SK-N-SH (cell line): ENCODE results near the gene EVC2. TPM values are rescaled to one million over a fixed set of nuclear protein-coding genes. Genes with fewer than 3 reads are reported as not detected.

ENCODE experiments used
- CTCF ChIA-PET: fragments of 300-600, 350-600 bp; formaldehyde crosslinking; extraction: SDS; loops from one replicate; lab custom pipeline; 2021; lab: Yijun Ruan, JAX
- POLR2A ChIA-PET: fragments of 350-600 bp; sonication (Branson Sonifier 250); formaldehyde crosslinking; extraction: SDS; loops from one replicate; lab custom pipeline; 2020; ENCODE audit warnings: antibody characterized with exemption, inconsistent platforms; lab: Yijun Ruan, JAX
- DNase-seq: peaks from one replicate; pipeline ENCODE4 v3.0.0; 2012
- H2AFZ ChIP-seq: fragments of 200-600 bp; sonication (generic); 2 replicates; pipeline ENCODE4 v1.8.1; 2016; ENCODE audit warnings: antibody characterized with exemption, mild to moderate bottlenecking, low read depth
- H3F3A ChIP-seq: fragments of 200-600 bp; sonication (generic); replicated peaks from 2 replicates; pipeline ENCODE3; 2016; ENCODE audit warnings: antibody characterized with exemption, mild to moderate bottlenecking; ENCODE audit not compliant: insufficient read depth
- H3K27ac ChIP-seq, 2 experiments: fragments of 200-500 bp in 1 of 2; fragments of 200-600 bp in 1 of 2; sonication (Bioruptor generic) in 1 of 2; sonication (generic), shearing (Covaris generic) in 1 of 2; 2 replicates each; pipeline versions ENCODE4 v1.5.1 to v1.6.1; 2014 to 2016; ENCODE audit warnings: low read depth in 2 of 2, inconsistent platforms in 1 of 2, low read length in 1 of 2, mild to moderate bottlenecking in 1 of 2, mixed read lengths in 1 of 2
- H3K27me3 ChIP-seq: fragments of 200-600 bp; sonication (generic), shearing (Covaris generic); 2 replicates; pipeline ENCODE4 v1.6.1; 2016; ENCODE audit warnings: mixed run types; ENCODE audit not compliant: insufficient read depth
- H3K36me3 ChIP-seq, 2 experiments: fragments of 200-500 bp in 1 of 2; fragments of 200-600 bp in 1 of 2; sonication (Bioruptor generic) in 1 of 2; sonication (generic) in 1 of 2; replicated peaks in 1 of 2; 2 replicates each; pipeline versions ENCODE3 to v1.5.1; 2014 to 2016; ENCODE audit warnings: low read length in 1 of 2, mild to moderate bottlenecking in 1 of 2; ENCODE audit not compliant: insufficient read depth in 2 of 2, control insufficient read depth in 1 of 2
- H3K4me1 ChIP-seq, 2 experiments: fragments of 200-500 bp in 1 of 2; fragments of 200-600 bp in 1 of 2; sonication (Bioruptor generic) in 1 of 2; sonication (generic), shearing (Covaris generic) in 1 of 2; 2 replicates each; pipeline versions ENCODE4 v1.5.1 to v1.6.1; 2014 to 2016; ENCODE audit warnings: low read depth in 1 of 2, low read length in 1 of 2, mixed run types in 1 of 2; ENCODE audit not compliant: insufficient read depth in 2 of 2, control insufficient read depth in 1 of 2
- H3K4me2 ChIP-seq: fragments of 200-600 bp; sonication (generic), shearing (Covaris generic); 2 replicates; pipeline ENCODE4 v1.6.1; 2017; ENCODE audit warnings: mixed run types
- H3K4me3 ChIP-seq, 2 experiments: fragments of 200-500 bp in 1 of 2; fragments of 200-600 bp in 1 of 2; sonication (Bioruptor generic) in 1 of 2; sonication (generic), shearing (Covaris generic) in 1 of 2; 2 replicates each; pipeline versions ENCODE4 v1.5.1 to v1.8.1; 2014 to 2016; ENCODE audit warnings: low read depth in 2 of 2, inconsistent platforms in 1 of 2, low read length in 1 of 2, mild to moderate bottlenecking in 1 of 2, mixed read lengths in 1 of 2, moderate library complexity in 1 of 2
- H3K79me2 ChIP-seq: fragments of 200-600 bp; sonication (generic); 2 replicates; pipeline ENCODE4 v1.8.1; 2017; ENCODE audit warnings: mild to moderate bottlenecking; ENCODE audit not compliant: insufficient read depth
- H3K9ac ChIP-seq: fragments of 200-600 bp; sonication (generic); 2 replicates; pipeline ENCODE4 v1.6.1; 2017; ENCODE audit warnings: mixed run types
- H3K9me2 ChIP-seq: fragments of 200-600 bp; sonication (generic); 2 replicates; pipeline ENCODE4 v1.6.1; 2017; ENCODE audit warnings: mixed run types
- H3K9me3 ChIP-seq: fragments of 200-600 bp; sonication (generic); 2 replicates; pipeline ENCODE4 v1.6.1; 2017; ENCODE audit warnings: mixed run types, mild to moderate bottlenecking, moderate library complexity
- H4K20me1 ChIP-seq: fragments of 200-600 bp; sonication (generic); 2 replicates; pipeline ENCODE4 v1.6.1; 2017; ENCODE audit warnings: mild to moderate bottlenecking, mixed run types; ENCODE audit not compliant: insufficient read depth
- CTCF ChIP-seq: fragments of 200-600 bp; sonication (generic); IDR thresholded peaks from 2 replicates; pipeline ENCODE4 v1.6.1; 2017; ENCODE audit warnings: antibody characterized with exemption, mild to moderate bottlenecking, moderate library complexity
- EP300 ChIP-seq, 2 experiments: IDR thresholded peaks; 2 replicates each; pipeline versions ENCODE4 v1.4.0 to v1.6.1; 2012; ENCODE audit warnings: borderline replicate concordance in 1 of 2, low read depth in 1 of 2, low read length in 1 of 2
- EZH2phosphoT487 ChIP-seq: fragments of 200-600 bp; sonication (generic); IDR thresholded peaks from 2 replicates; pipeline ENCODE4 v1.6.1; 2017; ENCODE audit warnings: low read depth, mixed run types, mild to moderate bottlenecking, antibody characterized with exemption, moderate library complexity, borderline replicate concordance
- FOXM1 ChIP-seq: IDR thresholded peaks from 2 replicates; pipeline ENCODE4 v1.4.0; 2012; ENCODE audit warnings: low read depth, mild to moderate bottlenecking
- GABPA ChIP-seq: IDR thresholded peaks from 2 replicates; pipeline ENCODE4 v1.4.0; 2012; ENCODE audit warnings: low read depth, mild to moderate bottlenecking
- GATA2 ChIP-seq: sonication (generic); formaldehyde crosslinking; IDR thresholded peaks from 2 replicates; pipeline ENCODE4 v1.5.0; 2020; ENCODE audit warnings: mild to moderate bottlenecking, missing genetic modification reagents
- JUND ChIP-seq: IDR thresholded peaks from 2 replicates; pipeline ENCODE4 v1.4.0; 2012
- NRF1 ChIP-seq: IDR thresholded peaks from 2 replicates; pipeline ENCODE4 v1.6.1; 2012; ENCODE audit warnings: low read depth, mild to moderate bottlenecking, low read length
- PBX3 ChIP-seq: IDR thresholded peaks from 2 replicates; pipeline ENCODE4; 2012
- RAD21 ChIP-seq: IDR thresholded peaks from 2 replicates; pipeline ENCODE4 v1.6.1; 2012; ENCODE audit warnings: mild to moderate bottlenecking, low read length
- RCOR1 ChIP-seq: fragments of 150-350 bp; IDR thresholded peaks from 2 replicates; pipeline ENCODE4 v1.6.1; 2017; ENCODE audit warnings: antibody characterized with exemption, low read length
- REST ChIP-seq: IDR thresholded peaks from 2 replicates; pipeline ENCODE4 v1.6.1; 2012; ENCODE audit warnings: mild to moderate bottlenecking, low read depth, low read length, moderate library complexity
- SIN3A ChIP-seq: IDR thresholded peaks from 2 replicates; pipeline ENCODE4 v1.6.1; 2012; ENCODE audit warnings: low read depth, mild to moderate bottlenecking, low read length, moderate library complexity, borderline replicate concordance
- SMC3 ChIP-seq: IDR thresholded peaks from 2 replicates; pipeline ENCODE4 v1.6.1; 2012; ENCODE audit warnings: low read depth, low read length, improper control_type of control experiment
- TAF1 ChIP-seq: IDR thresholded peaks from 2 replicates; pipeline ENCODE4 v1.6.1; 2012; ENCODE audit warnings: low read depth, mild to moderate bottlenecking, low read length, moderate library complexity, borderline replicate concordance
- TEAD4 ChIP-seq: IDR thresholded peaks from 2 replicates; pipeline ENCODE4 v1.4.0; 2012; ENCODE audit warnings: mild to moderate bottlenecking, borderline replicate concordance; ENCODE audit not compliant: insufficient read depth
- WGBS: methylation state at CpG from one replicate; pipeline ENCODE4 v1.1.6; 2017; ENCODE audit warnings: low lambda C conversion rate; 5-methylcytosine and 5-hydroxymethylcytosine counted together
- polyA plus RNA-seq, 3 experiments: library from polyadenylated mRNA; depleted of rRNA; stranded (reverse); fragments of >200 nt; gene quantifications; 2 replicates each; pipeline ENCODE4 v1.2.3, GENCODE V29; 2012
- TF ChIP-seq, protein P1 (sequence below): IDR thresholded peaks from 2 replicates; pipeline ENCODE4 v1.4.0; 2012; ENCODE audit warnings: low read depth
- TF ChIP-seq, protein P2 (sequence below): IDR thresholded peaks from 2 replicates; pipeline ENCODE4 v1.4.0; 2012; ENCODE audit warnings: low read depth, borderline replicate concordance

Gene EVC2
- polyA plus RNA-seq, 1 of the 3 experiments (the other 2 are of a cell fraction): not detected

DNA sequence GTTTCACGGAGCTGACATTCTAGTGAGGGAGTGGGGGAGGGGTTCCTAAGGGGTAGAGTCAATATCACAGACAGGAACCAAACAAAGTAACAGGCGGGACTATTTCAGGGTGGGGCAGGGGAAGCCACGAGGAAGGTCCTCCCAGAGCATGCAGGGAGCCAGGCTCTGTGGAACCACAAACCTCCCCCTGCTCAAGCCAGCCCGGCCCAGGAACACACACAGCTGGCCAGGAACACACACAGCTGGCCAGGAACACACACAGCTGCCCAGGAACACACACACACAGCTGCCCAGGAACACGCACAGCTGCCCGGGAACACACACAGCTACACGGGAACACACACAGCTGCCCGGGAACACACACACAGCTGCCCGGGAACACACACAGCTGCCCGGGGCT is 24.8 kb downstream of the EVC2 start (continued):
- TF ChIP-seq REST: no peak
- TF ChIP-seq, all 33 proteins: peak for 0

GRCh38 chr4:5678977-5679376 is 29.4 kb downstream of the EVC2 start:
- WGBS: 56% methylated on average over 10 of the region's 10 CpGs
- no peak overlapping the region for H2AFZ ChIP-seq
- no peak for TF ChIP-seq RAD21
- TF ChIP-seq FOXM1: no peak
- TF ChIP-seq, protein P1, sequence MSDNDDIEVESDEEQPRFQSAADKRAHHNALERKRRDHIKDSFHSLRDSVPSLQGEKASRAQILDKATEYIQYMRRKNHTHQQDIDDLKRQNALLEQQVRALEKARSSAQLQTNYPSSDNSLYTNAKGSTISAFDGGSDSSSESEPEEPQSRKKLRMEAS: no peak
- TF ChIP-seq SIN3A: no peak
- no peak for TF ChIP-seq TEAD4
- no peak for TF ChIP-seq EP300 (IDR thresholded peaks at IDR 0.05; ENCODE audit: borderline replicate concordance in 1 of 2, low read depth in 1 of 2, low read length in 1 of 2)
- TF ChIP-seq SMC3: no peak
- no peak for TF ChIP-seq PBX3
- no peak for TF ChIP-seq GATA2 (CRISPR knock-in tag)
- POLR2A ChIA-PET: no interaction called here
- no peaks in the 10 kb centered on the region for H3K9me2 ChIP-seq
- no peaks in the 10 kb centered on the region for H3K9me3 ChIP-seq
- H3K9ac ChIP-seq: no peak overlapping the region
- no peaks in the 10 kb centered on the region for H3K27me3 ChIP-seq
- no peaks in the 10 kb centered on the region for H3K36me3 ChIP-seq
- no peak overlapping the region for H3K4me2 ChIP-seq
- no peaks in the 10 kb centered on the region for H3K79me2 ChIP-seq
- no peak overlapping the region for H3K27ac ChIP-seq
- CTCF ChIA-PET: no interaction called here
- no peak overlapping the region for H3K4me3 ChIP-seq
- no peaks in the 10 kb centered on the region for H3K4me1 ChIP-seq
- DNase-seq: no peak
- H3F3A ChIP-seq: no peaks in the 10 kb centered on the region
- no peaks in the 10 kb centered on the region for H4K20me1 ChIP-seq

- Histone ChIP-seq H3K79me2 (no peaks in the 10 kb centered on the region), H3K9ac (no peak overlapping the region), H3K27ac (no peak overlapping the region)
Observed at GRCh38 chr4:5676763-5677162, 31.6 kb downstream of the EVC2 start.

More at GRCh38 chr4:5676763-5677162, 31.6 kb downstream of the EVC2 start:
- ChIA-PET POLR2A (no interaction called here), CTCF (no interaction called here)
- Histone ChIP-seq H2AFZ (no peak overlapping the region), H3K9me3 (no peaks in the 10 kb centered on the region), H3K4me3 (no peak overlapping the region), H3K4me2 (no peak overlapping the region), H3K27me3 (no peaks in the 10 kb centered on the region), H3K4me1 (no peaks in the 10 kb centered on the region), H3K36me3 (no peaks in the 10 kb centered on the region), H4K20me1 (no peaks in the 10 kb centered on the region), H3K9me2 (no peaks in the 10 kb centered on the region), H3F3A (no peaks in the 10 kb centered on the region)
- no peak for TF ChIP-seq JUND
- TF ChIP-seq, protein P2, sequence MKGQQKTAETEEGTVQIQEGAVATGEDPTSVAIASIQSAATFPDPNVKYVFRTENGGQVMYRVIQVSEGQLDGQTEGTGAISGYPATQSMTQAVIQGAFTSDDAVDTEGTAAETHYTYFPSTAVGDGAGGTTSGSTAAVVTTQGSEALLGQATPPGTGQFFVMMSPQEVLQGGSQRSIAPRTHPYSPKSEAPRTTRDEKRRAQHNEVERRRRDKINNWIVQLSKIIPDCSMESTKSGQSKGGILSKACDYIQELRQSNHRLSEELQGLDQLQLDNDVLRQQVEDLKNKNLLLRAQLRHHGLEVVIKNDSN: no peak
- TF ChIP-seq TAF1: no peak
- no peak for TF ChIP-seq CTCF
- no peak for TF ChIP-seq NRF1
- TF ChIP-seq PBX3: no peak
- no peak for TF ChIP-seq GABPA
- no peak for TF ChIP-seq SIN3A
- no peak for TF ChIP-seq RCOR1
- no peak for TF ChIP-seq EZH2phosphoT487
- DNase-seq: no peak
- 60% methylated on average over 8 of the region's 8 CpGs for WGBS
